DMS114 treated with DMSO at 0.1 percent for 48 hours (cell line): ENCODE results near the gene ADCY5.

ENCODE experiments used
- DNase-seq: peaks from one replicate; lab custom pipeline; 2025; ENCODE audit not compliant: unreplicated experiment; lab: John Stamatoyannopoulos, UW

Gene ADCY5

GRCh38 chr3:123372686-123373473 is 76.0 kb downstream of the ADCY5 start:
- DNase-seq, result no peak

DNA sequence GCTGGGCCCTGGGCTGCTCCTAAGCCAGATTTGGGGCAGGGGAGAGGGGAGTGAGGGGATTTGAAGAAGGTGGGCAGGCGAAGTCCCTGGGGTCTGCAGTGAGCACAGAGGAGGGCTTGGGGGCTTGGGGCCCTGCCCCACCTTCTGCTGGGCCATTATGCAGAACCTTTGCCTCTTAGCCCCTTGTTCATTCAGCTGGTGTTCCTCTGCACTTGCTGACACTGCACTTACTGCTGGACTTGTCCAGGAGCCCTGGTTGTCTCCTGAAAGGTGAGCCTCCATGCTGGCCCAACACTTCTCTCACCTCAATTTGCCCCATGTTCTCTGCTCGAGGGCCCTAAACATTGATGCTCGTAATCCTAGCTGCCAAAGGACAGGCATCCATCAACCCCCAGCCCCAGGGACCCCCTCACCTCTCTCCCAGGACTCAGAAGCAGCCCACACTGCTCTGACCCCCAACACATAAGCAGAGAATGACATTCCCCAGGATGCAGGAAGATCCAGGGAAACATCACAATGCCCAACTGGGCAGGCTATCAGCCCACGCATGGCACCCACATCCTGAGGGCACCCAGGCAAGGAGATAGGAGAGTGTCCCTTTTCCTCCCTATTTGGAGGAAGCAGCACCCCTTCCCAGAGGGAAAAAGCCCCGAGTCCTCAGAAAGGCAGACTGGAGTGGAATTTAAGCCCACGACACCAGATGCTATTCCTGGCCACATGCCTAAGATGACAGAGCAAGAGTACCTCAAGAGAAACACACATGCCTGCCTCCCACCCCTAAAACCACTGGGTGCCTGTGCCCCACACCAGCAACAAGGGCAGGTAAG is 76.8 kb downstream of the ADCY5 start:
- DNase-seq, result no peak

GRCh38 chr3:123371426-123371825 is 77.5 kb downstream of the ADCY5 start:
- DNase-seq, result no peak

DNA sequence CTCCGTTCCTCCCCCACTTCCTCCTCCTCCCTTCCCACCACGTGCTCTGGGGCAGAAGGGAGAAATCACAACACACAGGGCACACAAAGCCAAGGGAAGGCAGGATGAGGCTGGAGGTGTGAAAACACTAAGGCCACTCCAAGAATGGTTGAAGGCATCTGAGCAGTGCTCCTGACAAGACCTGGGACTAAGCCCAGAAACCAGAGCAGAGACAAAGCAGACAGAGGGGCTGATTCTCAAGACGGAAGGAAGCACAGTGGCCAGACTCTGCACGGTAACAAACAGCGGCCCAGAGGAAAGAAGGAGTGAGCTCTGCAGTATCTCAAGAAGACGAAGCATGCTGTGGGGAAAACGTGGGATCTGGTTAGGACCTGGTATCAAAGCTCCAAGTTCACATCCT is 78.1 kb downstream of the ADCY5 start:
- no peak for DNase-seq

- DNase-seq, result no peak
Measured at GRCh38 chr3:123369085-123369484, 79.8 kb downstream of the ADCY5 start.

DNA sequence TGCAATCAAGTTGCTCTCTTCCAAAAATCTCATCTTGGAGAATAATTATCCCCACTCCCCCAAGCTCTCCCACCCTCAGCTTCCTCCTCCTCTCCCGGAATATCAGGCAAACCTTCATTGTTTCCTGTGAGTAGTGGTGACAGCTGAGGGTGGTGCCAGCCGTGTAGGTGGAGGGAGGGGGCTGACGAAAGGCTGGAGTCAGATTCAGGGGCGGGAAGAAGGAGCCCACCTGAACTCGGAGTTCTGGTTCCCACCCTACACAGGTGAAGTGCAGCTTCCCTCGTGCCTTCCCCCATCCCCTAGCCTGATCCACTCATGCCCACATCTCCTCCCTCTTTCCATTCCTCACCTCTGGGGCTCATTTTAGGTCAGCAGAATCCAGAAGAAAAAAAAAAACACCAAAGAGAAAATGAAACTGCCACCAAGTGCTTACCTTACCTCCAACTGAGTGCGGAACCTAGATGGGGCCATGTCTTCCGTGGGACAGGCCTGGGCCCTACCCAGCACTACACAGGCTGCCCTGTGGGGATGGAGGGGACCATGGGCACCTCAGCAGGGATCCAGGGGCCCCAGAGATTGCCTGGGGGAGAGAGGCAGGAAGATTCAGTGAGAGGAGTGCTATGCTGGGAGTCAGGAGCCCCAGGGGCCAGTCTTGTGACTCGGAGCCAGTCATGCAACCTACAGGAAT is 81.3 kb downstream of the ADCY5 start:
- DNase-seq, result no peak

DNA sequence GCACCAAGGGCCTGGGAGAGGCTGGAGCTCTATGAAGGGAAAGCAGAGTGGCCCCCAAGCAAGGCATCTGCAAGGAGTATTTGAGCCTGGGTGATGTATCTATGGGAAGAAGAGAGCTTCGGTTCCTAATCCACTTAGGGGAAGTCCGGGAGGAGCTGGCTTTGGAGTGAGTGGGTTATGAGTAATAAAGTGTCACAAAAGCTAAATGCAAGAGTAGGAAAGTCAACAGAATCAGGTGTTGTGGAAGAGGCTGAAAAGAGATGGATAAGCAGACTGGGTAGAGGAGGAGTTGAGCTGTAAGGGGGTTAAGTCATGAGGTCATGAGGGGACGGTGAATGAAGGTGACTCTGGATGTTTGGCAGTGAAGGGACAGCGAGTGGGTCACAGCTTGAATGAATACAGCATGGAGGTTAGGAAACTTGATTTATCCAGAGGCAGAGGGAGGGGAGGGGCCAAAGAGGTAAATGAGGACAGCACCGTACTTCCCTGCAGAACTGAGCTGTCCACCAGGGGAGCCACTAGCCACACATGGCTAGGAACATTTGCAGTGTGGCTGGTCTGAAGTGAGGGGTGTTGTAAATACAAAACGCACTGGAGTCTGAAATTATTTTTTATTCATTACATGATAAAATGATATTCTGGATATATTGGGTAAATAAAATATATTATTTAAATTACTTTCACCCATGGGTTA is 83.3 kb downstream of the ADCY5 start:
- DNase-seq, result no peak

- DNase-seq, result no peak
Measured at GRCh38 chr3:123361071-123361470, 87.8 kb downstream of the ADCY5 start.

DNA sequence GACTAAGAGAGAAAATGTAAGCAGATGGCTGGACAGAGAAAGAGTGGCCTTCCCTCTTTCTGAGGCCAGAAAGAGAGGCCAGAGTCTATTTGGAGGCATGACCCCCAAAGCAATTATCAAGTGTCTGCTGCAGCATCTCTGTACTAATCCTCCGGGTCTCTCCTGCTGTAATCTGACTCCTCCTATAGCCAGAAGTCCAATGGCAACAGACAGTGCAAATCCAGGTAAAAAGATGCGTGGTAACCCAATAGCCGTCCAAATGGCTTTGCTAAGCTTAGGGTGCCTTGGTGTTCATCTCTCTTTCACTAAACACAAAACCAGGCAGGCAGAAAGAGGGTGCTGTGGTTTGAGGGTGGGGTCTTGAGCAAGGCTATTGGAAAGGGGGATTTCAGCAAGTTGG is 91.6 kb downstream of the ADCY5 start:
- DNase-seq, result no peak

DNA sequence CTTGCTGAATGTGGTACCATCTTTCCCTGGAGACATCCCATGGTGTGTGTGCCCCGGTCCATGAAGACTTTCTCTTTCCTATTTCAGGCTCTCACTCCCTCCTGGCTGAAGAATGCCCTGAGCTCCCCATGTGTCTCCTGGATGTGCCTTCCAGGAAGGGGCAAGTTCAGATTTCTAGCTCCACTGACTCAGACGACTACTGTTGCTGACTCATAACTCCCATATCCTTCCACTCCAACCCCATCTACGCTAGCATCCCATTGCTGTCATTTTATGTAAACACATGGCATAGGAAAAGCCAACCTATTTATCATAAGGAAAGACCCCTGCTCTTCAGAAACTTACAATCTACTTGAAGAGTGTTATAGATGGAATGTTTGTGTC is 95.0 kb downstream of the ADCY5 start:
- DNase-seq, result no peak

GRCh38 chr3:123353227-123353849 is 95.6 kb downstream of the ADCY5 start:
- no peak for DNase-seq

- DNase-seq, result no peak
Measured at GRCh38 chr3:123352134-123352554, 96.7 kb downstream of the ADCY5 start.

DNA sequence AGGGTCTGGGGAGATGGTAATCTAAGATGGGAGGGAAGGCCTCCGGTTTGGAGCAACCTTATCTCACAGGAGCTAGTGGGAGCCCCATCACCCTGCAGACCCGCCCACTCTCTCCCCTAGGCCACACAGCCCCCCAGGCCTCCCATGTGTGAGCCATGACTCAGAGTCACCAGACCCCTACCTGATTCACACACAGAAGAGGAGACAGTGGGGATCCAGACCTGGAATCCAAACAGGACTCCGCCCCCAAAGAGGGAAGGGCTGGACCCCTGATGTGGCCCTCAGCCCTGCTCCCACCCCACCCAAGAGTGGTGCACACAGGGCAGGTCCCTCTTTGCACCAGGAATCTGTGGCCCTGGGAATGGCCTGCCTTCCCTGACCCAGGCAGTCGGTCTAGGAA is 97.4 kb downstream of the ADCY5 start:
- DNase-seq, result no peak

DNA sequence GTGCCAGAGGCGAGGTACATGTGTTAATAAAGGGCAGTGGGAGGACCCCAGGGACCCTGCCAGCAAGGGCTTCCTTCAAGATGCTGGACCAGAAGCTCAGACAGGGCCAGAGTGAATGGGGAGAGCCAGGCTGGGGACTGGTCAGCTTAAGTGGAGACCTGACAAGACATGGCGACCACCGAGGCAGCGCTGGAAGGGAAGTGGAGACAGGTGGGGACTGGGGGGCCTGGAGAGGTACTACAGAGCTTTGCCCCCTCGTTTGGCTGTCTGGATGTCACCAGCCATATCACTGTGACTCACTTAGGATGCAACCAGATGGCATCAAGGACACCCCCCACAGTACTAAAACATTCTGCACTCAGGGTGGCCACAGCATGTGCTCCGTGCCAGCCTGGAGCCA is 97.9 kb downstream of the ADCY5 start:
- DNase-seq, result no peak

DNA sequence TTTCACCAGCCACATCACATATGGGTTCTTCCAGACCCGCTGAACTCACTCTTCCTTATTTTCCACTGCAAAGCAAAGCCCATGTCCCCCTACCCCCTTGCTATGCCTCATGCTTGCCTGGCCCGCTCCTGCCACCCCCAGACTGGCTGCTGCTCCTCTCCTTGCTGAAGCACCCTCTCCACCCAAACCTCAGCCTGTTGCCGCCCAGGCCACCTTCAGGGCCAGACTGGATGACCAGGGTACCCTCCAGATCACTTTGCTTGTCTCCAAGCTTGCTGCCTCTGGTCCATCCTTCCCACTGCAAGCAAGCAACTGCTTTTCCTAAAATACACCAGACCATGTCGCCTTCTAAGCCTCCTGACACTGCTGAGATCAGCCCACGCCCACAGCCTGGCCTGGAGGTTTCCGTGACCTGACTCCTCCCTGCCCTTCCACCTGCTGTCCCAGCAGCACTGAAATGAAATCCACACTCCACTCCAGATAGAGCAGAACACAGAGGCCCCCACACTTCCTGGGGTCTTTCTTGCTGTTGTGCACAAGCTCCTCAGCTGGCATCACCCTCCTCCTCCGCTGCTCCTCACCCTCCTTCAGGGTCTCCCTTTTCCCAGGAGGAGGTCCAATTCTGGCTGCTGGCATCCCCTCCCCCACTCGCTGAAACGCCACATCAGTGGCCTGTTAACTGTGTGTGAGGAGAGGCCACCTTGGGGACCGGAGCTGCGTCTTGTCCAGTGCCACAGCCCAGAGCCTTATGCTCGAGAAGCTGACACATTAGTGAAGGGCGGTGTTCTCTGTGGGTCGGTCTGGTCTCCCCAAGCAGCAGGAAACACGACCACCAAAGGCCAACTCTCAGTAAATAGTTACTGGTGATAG is 99.1 kb downstream of the ADCY5 start:
- DNase-seq, result no peak

- no peak for DNase-seq
Measured at GRCh38 chr3:123349201-123349535, 99.7 kb downstream of the ADCY5 start.

GRCh38 chr3:123348471-123349200 is 100.3 kb downstream of the ADCY5 start:
- no peak for DNase-seq

DNA sequence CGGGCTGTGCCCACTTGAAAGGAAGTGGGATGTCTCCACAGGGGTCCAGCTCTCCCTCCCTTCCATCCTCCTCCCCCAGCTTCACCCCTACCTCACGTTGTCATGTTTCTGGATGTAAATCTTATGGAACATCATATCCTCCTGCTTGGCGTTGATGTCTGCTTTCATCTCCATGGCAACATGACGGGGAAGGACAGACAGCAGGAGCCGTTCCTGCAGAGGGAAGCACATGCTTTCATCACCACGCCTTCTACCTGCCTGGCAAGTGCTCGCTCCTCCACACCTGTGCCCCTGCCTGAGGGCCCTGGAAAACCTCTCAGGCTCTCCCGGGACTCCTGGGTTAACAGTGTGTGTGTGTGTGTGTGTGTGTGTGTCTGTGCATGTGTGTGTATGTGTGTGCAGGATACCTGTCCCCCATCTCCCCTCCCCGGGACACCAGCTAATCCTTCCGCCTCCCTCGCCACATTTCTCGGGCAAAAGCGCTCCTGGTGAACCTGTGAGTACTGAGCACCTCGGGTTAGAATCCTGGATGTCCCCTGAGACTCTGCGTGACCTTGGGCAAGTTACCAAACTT is 101.1 kb downstream of the ADCY5 start:
- DNase-seq, result no peak

DNA sequence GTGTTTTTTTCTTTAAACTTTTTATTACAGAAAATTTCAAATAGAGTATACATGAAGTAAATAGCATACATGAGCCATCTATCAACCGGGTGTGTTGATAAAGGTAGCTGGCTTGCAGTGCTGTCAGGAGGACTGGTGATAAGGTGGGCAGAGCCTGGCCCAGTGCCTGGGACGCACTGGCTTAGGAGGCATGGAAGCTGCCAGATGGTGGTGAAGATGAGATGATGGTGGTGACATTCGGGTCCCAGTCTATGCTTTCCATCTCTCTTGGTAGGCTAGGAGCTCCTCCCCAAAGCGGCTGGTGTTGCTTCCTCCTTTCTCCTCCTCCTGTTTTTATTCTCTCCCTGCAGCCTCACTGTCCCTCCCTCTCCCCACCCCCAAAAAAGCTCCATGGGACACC is 101.7 kb downstream of the ADCY5 start:
- DNase-seq, result no peak
